DOHH2 (cell line): ENCODE results near the gene CACNA2D2.

Source experiments
- H3F3A ChIP-seq: fragments of 200-600 bp; sonication (generic), shearing (Covaris generic); 2 replicates; pipeline ENCODE4 v1.6.0; 2016; ENCODE audit warnings: antibody characterized with exemption, mild to moderate bottlenecking; ENCODE audit not compliant: control insufficient read depth, insufficient read depth
- H3K27ac ChIP-seq: fragments of 200-600 bp; sonication (generic); 2 replicates; pipeline ENCODE4 v1.5.1; 2014; ENCODE audit warnings: low read depth, mild to moderate bottlenecking, low read length, moderate library complexity
- H3K27me3 ChIP-seq: fragments of 200-600 bp; sonication (generic); 2 replicates; pipeline ENCODE4 v1.6.1; 2014; ENCODE audit warnings: mild to moderate bottlenecking, low read length, mixed read lengths; ENCODE audit not compliant: control insufficient read depth
- H3K36me3 ChIP-seq: fragments of 200-600 bp; sonication (generic); 2 replicates; pipeline ENCODE4 v1.6.1; 2014; ENCODE audit warnings: mild to moderate bottlenecking, low read length, moderate library complexity, mixed read lengths; ENCODE audit not compliant: control insufficient read depth
- H3K4me1 ChIP-seq: fragments of 200-600 bp; sonication (generic); 2 replicates; pipeline ENCODE4 v1.6.1; 2014; ENCODE audit warnings: mild to moderate bottlenecking, low read length, mixed read lengths; ENCODE audit not compliant: control insufficient read depth
- H3K4me2 ChIP-seq: fragments of 200-600 bp; sonication (generic); 2 replicates; pipeline ENCODE4 v1.6.0; 2014; ENCODE audit warnings: mild to moderate bottlenecking, low read length, moderate library complexity
- H3K4me3 ChIP-seq: fragments of 200-600 bp; sonication (generic); 2 replicates; pipeline ENCODE4 v1.5.1; 2014; ENCODE audit warnings: mild to moderate bottlenecking, low read length, mixed read lengths
- H3K79me2 ChIP-seq: fragments of 200-600 bp; sonication (generic); 2 replicates; pipeline ENCODE4 v1.6.1; 2014; ENCODE audit warnings: mild to moderate bottlenecking, low read length, mixed read lengths; ENCODE audit not compliant: control insufficient read depth
- H3K9me2 ChIP-seq: fragments of 200-600 bp; sonication (generic); replicated peaks from 2 replicates; pipeline ENCODE4 v1.6.1; 2014; ENCODE audit warnings: mild to moderate bottlenecking, low read length, mixed read lengths; ENCODE audit not compliant: control insufficient read depth
- H3K9me3 ChIP-seq: fragments of 200-600 bp; sonication (generic); 2 replicates; pipeline ENCODE4 v1.6.1; 2014; ENCODE audit warnings: antibody characterized with exemption, low read length, mixed read lengths; ENCODE audit not compliant: control insufficient read depth, insufficient read depth
- H4K20me1 ChIP-seq: fragments of 200-600 bp; sonication (generic); 2 replicates; pipeline ENCODE4 v1.6.0; 2014; ENCODE audit warnings: low read depth, mild to moderate bottlenecking, antibody characterized with exemption, low read length, moderate library complexity; ENCODE audit not compliant: control insufficient read depth, insufficient read depth
- EZH2phosphoT487 ChIP-seq: fragments of 200-600 bp; sonication (generic); IDR thresholded peaks from 2 replicates; pipeline ENCODE4 v1.6.1; 2017; ENCODE audit warnings: borderline replicate concordance, mild to moderate bottlenecking, antibody characterized with exemption, low read length, moderate library complexity, mixed read lengths
- TF ChIP-seq, protein P1 (sequence below): fragments of 200-600 bp; sonication (generic); IDR thresholded peaks from one replicate; pipeline ENCODE4 v1.5.1; 2014; ENCODE audit warnings: antibody characterized with exemption, mild to moderate bottlenecking, low read depth, low read length; ENCODE audit not compliant: poor library complexity, severe bottlenecking

Gene CACNA2D2

DNA sequence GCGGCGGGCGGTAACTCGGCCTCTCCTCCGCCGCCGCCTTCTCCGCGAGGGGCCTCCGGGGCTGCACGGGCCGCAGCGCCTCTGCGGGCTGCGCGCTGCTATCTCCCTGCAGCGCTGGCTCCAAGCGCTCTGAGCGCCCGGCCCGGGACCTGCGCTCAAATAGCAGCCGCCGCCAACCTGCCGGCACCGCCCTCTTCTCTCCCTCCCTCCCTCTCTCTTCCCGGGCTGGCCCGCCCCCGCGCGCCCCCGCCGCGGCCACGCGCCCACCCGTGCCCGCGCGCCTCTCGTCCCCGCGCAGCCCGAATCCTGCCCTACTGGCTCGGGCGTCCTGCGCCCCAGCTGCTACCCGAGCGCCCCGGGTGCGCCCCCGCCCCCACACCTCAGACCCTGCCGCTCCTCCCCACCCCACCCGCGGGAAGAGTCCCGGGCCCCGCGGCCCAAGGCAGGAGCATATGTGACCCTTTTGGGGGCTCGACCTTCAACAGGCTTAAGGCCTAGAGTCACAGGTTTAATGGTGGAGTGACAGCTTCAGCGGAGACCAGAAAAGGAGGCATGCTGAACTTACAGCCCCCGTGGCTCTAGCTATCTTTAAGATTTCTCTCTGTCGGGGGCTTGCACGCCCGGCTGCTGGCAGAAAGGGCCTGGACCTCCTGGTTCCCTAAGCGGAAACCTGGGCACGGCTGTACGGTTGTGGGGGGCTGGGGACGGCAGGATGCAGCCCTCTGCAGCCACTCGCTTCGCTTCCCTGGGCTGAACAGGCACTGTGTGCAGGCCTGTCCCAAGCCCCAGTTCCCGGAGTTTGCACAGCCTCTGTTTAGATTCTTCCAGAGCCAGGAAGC lies at the start of gene CACNA2D2:
Gene CACNA2D2 (minus strand): TSS at position 131 of the 839 bp plus-strand sequence. CDS start 211 bp downstream, outside the sequence.
- H3K36me3 ChIP-seq, result no peaks in the 10 kb centered on the region
- no peaks in the 10 kb centered on the region for H3K9me2 ChIP-seq
- H3K27me3 ChIP-seq, result peaks cover 23% of the 10 kb centered on the region
- no peaks in the 10 kb centered on the region for H3K4me1 ChIP-seq
- H3K27ac ChIP-seq, result no peak within 1 kb of the TSS
- H3K4me2 ChIP-seq, result no peak within 1 kb of the TSS
- H3F3A ChIP-seq, result no peaks in the 10 kb centered on the region
- TF ChIP-seq EZH2phosphoT487, result no peak
- TF ChIP-seq, protein P1, sequence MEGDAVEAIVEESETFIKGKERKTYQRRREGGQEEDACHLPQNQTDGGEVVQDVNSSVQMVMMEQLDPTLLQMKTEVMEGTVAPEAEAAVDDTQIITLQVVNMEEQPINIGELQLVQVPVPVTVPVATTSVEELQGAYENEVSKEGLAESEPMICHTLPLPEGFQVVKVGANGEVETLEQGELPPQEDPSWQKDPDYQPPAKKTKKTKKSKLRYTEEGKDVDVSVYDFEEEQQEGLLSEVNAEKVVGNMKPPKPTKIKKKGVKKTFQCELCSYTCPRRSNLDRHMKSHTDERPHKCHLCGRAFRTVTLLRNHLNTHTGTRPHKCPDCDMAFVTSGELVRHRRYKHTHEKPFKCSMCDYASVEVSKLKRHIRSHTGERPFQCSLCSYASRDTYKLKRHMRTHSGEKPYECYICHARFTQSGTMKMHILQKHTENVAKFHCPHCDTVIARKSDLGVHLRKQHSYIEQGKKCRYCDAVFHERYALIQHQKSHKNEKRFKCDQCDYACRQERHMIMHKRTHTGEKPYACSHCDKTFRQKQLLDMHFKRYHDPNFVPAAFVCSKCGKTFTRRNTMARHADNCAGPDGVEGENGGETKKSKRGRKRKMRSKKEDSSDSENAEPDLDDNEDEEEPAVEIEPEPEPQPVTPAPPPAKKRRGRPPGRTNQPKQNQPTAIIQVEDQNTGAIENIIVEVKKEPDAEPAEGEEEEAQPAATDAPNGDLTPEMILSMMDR, result no peak
- H3K79me2 ChIP-seq, result no peaks in the 10 kb centered on the region
- H3K9me3 ChIP-seq, result no peaks in the 10 kb centered on the region
- H3K4me3 ChIP-seq, result no peak within 1 kb of the TSS
- no peaks in the 10 kb centered on the region for H4K20me1 ChIP-seq

DNA sequence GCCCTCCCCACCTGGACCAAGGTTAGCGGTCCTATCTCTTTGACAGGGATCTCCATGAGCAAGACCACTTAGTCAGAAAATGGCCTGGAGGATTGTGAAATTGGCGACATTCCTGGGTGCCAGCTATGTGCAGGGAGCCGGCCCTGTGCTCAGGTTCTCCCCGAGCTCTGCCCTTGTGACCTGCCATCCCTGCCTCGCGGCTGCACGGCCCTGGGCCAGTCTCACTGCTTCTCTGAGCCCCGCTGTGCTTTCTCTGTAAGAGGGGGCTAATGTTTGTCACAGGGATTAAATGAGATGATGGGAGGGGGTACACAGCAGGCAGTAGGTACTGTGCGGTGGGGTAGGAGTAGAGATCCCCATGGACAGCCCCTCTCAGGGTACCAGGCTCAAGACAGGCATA lies 49.2 kb upstream of the CACNA2D2 start:
- no peaks in the 10 kb centered on the region for H3K79me2 ChIP-seq
- peaks cover 8% of the 10 kb centered on the region; the same call in 1 of the 2 replicates for H3K27me3 ChIP-seq
- H3K4me2 ChIP-seq, result no peak overlapping the region
- TF ChIP-seq, protein P1, result no peak
- TF ChIP-seq EZH2phosphoT487, result no peak
- H3K36me3 ChIP-seq, result no peaks in the 10 kb centered on the region
- H3K9me3 ChIP-seq, result no peaks in the 10 kb centered on the region
- no peaks in the 10 kb centered on the region for H3F3A ChIP-seq
- no peaks in the 10 kb centered on the region for H3K4me1 ChIP-seq
- no peak overlapping the region for H3K4me3 ChIP-seq
- H3K9me2 ChIP-seq, result no peaks in the 10 kb centered on the region
- H4K20me1 ChIP-seq, result no peaks in the 10 kb centered on the region
- no peak overlapping the region for H3K27ac ChIP-seq

DNA sequence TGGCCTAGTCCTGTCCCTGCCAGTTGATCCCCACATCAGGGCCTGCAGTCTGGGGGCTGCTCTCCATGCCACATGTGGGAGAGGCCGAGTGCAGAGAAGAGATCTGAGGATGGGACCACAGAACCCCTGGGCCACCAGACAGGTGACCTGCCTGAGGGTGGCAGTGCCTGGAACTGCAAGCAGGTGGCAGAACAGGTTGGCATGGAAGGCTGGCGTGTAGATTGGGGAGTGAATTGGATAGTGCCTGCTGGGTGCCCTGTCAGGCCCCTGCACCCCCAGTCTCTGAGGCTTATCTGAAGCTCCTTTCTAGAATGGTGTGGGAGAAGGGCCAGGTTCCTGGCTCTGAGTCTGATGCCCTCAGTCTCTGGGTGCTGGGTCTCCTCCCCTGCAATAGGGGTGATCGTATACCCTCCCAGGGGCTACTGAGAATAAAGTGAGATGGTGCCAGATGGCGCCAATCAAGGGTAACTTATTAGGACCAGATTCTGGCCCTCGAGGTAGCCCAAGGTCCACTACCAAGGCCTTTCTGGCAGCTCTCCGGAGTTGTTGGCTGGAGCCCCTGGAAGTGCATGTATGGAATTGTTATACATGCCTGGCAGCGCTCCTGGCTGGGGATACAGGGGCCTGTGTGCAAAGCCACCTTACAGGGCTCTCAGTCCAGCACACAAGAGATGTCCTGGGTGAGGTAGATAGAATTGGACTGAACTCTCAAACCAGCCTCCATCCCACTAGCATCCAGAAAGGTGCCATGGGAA lies 48.4 kb upstream of the CACNA2D2 start:
- H3K9me3 ChIP-seq, result no peaks in the 10 kb centered on the region
- no peaks in the 10 kb centered on the region for H3K79me2 ChIP-seq
- no peak for TF ChIP-seq EZH2phosphoT487
- TF ChIP-seq, protein P1, result no peak
- peaks cover 5% of the 10 kb centered on the region; the same call in 1 of the 2 replicates for H3K27me3 ChIP-seq
- no peaks in the 10 kb centered on the region for H3K4me1 ChIP-seq
- no peak overlapping the region for H3K27ac ChIP-seq
- no peaks in the 10 kb centered on the region for H3K36me3 ChIP-seq
- no peaks in the 10 kb centered on the region for H3K9me2 ChIP-seq
- H3F3A ChIP-seq, result no peaks in the 10 kb centered on the region
- no peak overlapping the region for H3K4me3 ChIP-seq
- H3K4me2 ChIP-seq, result no peak overlapping the region
- no peaks in the 10 kb centered on the region for H4K20me1 ChIP-seq
